H1 (cell line): ENCODE results near the gene TSPAN33. TPM values are rescaled to one million over a fixed set of nuclear protein-coding genes. Genes with fewer than 3 reads are reported as not detected.

ENCODE experiments used
- CTCF ChIA-PET: fragments of 300-600 bp; sonication (Branson Sonifier 250); formaldehyde crosslinking; loops from one replicate; lab custom pipeline; 2021; ENCODE audit not compliant: partially characterized antibody; lab: Charles Lee
- POLR2A ChIA-PET: fragments of 300-600 bp; sonication (Branson Sonifier 250); formaldehyde crosslinking; loops from one replicate; lab custom pipeline; 2021; ENCODE audit warnings: inconsistent platforms; ENCODE audit not compliant: partially characterized antibody; lab: Charles Lee
- DNase-seq, 2 experiments: peaks; one replicate each; pipeline versions ENCODE4 v3.0.0 to v3.0.0-alpha.2; 2010 to 2022; ENCODE audit warnings: low spot score in 2 of 2, low read depth in 1 of 2, mixed read lengths in 1 of 2
- FAIRE-seq: peaks from 2 replicates; lab custom pipeline; 2011; peaks lifted over from hg19 to GRCh38; lab: Jason Lieb, UNC
- H2AFZ ChIP-seq: 2 replicates; pipeline ENCODE4 v1.8.1; 2012; ENCODE audit warnings: low read length, inconsistent platforms
- H2AK5ac ChIP-seq: 2 replicates; pipeline ENCODE4 v1.6.1; 2013; ENCODE audit warnings: low read depth, low read length
- H2BK120ac ChIP-seq: replicated peaks from 2 replicates; pipeline ENCODE3; 2013; ENCODE audit warnings: low read depth, low read length, inconsistent platforms
- H2BK12ac ChIP-seq: 2 replicates; pipeline ENCODE4 v1.6.1; 2013; ENCODE audit warnings: low read depth, low read length
- H2BK15ac ChIP-seq: 2 replicates; pipeline ENCODE4 v1.6.1; 2013; ENCODE audit warnings: low read length
- H2BK20ac ChIP-seq: 2 replicates; pipeline ENCODE4 v1.6.1; 2013; ENCODE audit warnings: low read length
- H2BK5ac ChIP-seq: 2 replicates; pipeline ENCODE4 v1.6.1; 2013; ENCODE audit warnings: low read depth, low read length
- H3K14ac ChIP-seq: 2 replicates; pipeline ENCODE4 v1.6.1; 2013; ENCODE audit warnings: inconsistent platforms; ENCODE audit not compliant: insufficient read length
- H3K18ac ChIP-seq: 2 replicates; pipeline ENCODE4 v1.6.1; 2013; ENCODE audit warnings: low read length; ENCODE audit errors: extremely low read depth
- H3K23ac ChIP-seq: 2 replicates; pipeline ENCODE4 v1.6.1; 2013; ENCODE audit warnings: inconsistent platforms; ENCODE audit not compliant: insufficient read length
- H3K23me2 ChIP-seq: 2 replicates; pipeline ENCODE4 v1.6.1; 2013; ENCODE audit warnings: low read depth, low read length
- H3K27ac ChIP-seq: 2 replicates; pipeline ENCODE4 v1.6.1; 2011; ENCODE audit warnings: low read depth, low read length, inconsistent platforms
- H3K27me3 ChIP-seq, 4 experiments: replicated peaks in 1 of 4; 1 replicate in 1 of 4; 2 replicates in 3 of 4; pipeline versions ENCODE4 v1.6.1 to v1.8.1; 2011 to 2013; ENCODE audit warnings: low read length in 3 of 4, mild to moderate bottlenecking in 3 of 4, inconsistent platforms in 2 of 4, mixed read lengths in 2 of 4, moderate library complexity in 1 of 4; ENCODE audit not compliant: control insufficient read depth in 3 of 4, insufficient read depth in 3 of 4; ENCODE audit errors: extremely low read depth in 1 of 4
- H3K36me3 ChIP-seq, 4 experiments: 2 replicates each; pipeline versions ENCODE4 v1.6.1 to v1.8.1; 2011 to 2013; ENCODE audit warnings: mild to moderate bottlenecking in 4 of 4, low read length in 3 of 4, moderate library complexity in 2 of 4, control low read depth in 1 of 4, inconsistent platforms in 1 of 4; ENCODE audit not compliant: insufficient read depth in 4 of 4, control insufficient read depth in 2 of 4
- H3K4ac ChIP-seq: replicated peaks from 2 replicates; pipeline ENCODE3; 2013; ENCODE audit warnings: low read length, low read depth, mixed read lengths, inconsistent platforms; ENCODE audit not compliant: insufficient read length
- H3K4me1 ChIP-seq, 4 experiments: replicated peaks in 1 of 4; 1 replicate in 1 of 4; 2 replicates in 3 of 4; pipeline versions ENCODE4 v1.6.1 to v1.8.1; 2011 to 2013; ENCODE audit warnings: low read length in 3 of 4, inconsistent platforms in 2 of 4, mixed read lengths in 1 of 4; ENCODE audit not compliant: insufficient read depth in 4 of 4, control insufficient read depth in 3 of 4
- H3K4me2 ChIP-seq, 2 experiments: 2 replicates each; pipeline versions ENCODE4 v1.6.1 to v1.8.1; 2011 to 2013; ENCODE audit warnings: low read depth in 2 of 2, low read length in 2 of 2, control low read depth in 1 of 2, inconsistent platforms in 1 of 2, mild to moderate bottlenecking in 1 of 2; ENCODE audit not compliant: insufficient read depth in 1 of 2
- H3K4me3 ChIP-seq, 4 experiments: fragments of 200-600, 300-600 bp in 1 of 4; sonication (generic), shearing (Covaris generic), sonication (Bioruptor Twin) in 1 of 4; 2 replicates each; pipeline versions ENCODE4 v1.5.1 to v1.8.1; 2011 to 2016; ENCODE audit warnings: low read length in 4 of 4, low read depth in 3 of 4, control low read depth in 2 of 4, inconsistent platforms in 2 of 4, mild to moderate bottlenecking in 2 of 4, mixed read lengths in 1 of 4, moderate library complexity in 1 of 4; ENCODE audit not compliant: insufficient read depth in 2 of 4; ENCODE audit errors: extremely low read depth in 1 of 4
- H3K56ac ChIP-seq: replicated peaks from 2 replicates; pipeline ENCODE3; 2013; ENCODE audit warnings: low read depth, mild to moderate bottlenecking, mixed read lengths, low read length, inconsistent platforms; ENCODE audit not compliant: insufficient read length
- H3K79me1 ChIP-seq: 2 replicates; pipeline ENCODE4 v1.6.1; 2013; ENCODE audit warnings: low read depth, low read length, control low read depth
- H3K79me2 ChIP-seq, 2 experiments: 2 replicates each; pipeline versions ENCODE4 v1.6.1 to v1.8.1; 2012 to 2013; ENCODE audit warnings: low read length in 2 of 2, mild to moderate bottlenecking in 2 of 2, inconsistent platforms in 1 of 2; ENCODE audit not compliant: insufficient read depth in 2 of 2, control insufficient read depth in 1 of 2
- H3K9ac ChIP-seq, 4 experiments: replicated peaks in 1 of 4; 1 replicate in 1 of 4; 2 replicates in 3 of 4; pipeline versions ENCODE4 v1.6.1 to v1.8.1; 2011 to 2013; ENCODE audit warnings: low read depth in 3 of 4, low read length in 3 of 4, control low read depth in 2 of 4, mild to moderate bottlenecking in 2 of 4, moderate library complexity in 2 of 4, inconsistent platforms in 1 of 4; ENCODE audit errors: extremely low read depth in 1 of 4
- H3K9me3 ChIP-seq, 2 experiments: 2 replicates each; pipeline versions ENCODE4 v1.6.1 to v1.8.1; 2012 to 2013; ENCODE audit warnings: mild to moderate bottlenecking in 2 of 2, moderate library complexity in 2 of 2, control low read depth in 1 of 2, inconsistent platforms in 1 of 2, low read depth in 1 of 2, low read length in 1 of 2, mixed read lengths in 1 of 2; ENCODE audit not compliant: insufficient read depth in 2 of 2
- H4K20me1 ChIP-seq, 2 experiments: replicated peaks in 1 of 2; 2 replicates each; pipeline versions ENCODE3 to v1.8.1; 2011 to 2013; ENCODE audit warnings: inconsistent platforms in 2 of 2, low read length in 2 of 2, mild to moderate bottlenecking in 1 of 2; ENCODE audit not compliant: insufficient read depth in 2 of 2, control insufficient read depth in 1 of 2
- H4K5ac ChIP-seq: 2 replicates; pipeline ENCODE4 v1.6.1; 2013; ENCODE audit warnings: low read length, low read depth, mixed read lengths, inconsistent platforms; ENCODE audit not compliant: insufficient read length
- H4K8ac ChIP-seq: 2 replicates; pipeline ENCODE4 v1.8.0; 2013; ENCODE audit warnings: mild to moderate bottlenecking, moderate library complexity, low read length, inconsistent platforms; ENCODE audit not compliant: insufficient read depth; ENCODE audit errors: extremely low read depth
- H4K91ac ChIP-seq: replicated peaks from 2 replicates; pipeline ENCODE3; 2013; ENCODE audit warnings: low read length, mixed read lengths, inconsistent platforms; ENCODE audit not compliant: insufficient read length
- BACH1 ChIP-seq: IDR thresholded peaks from 2 replicates; pipeline ENCODE4 v1.6.1; 2012; ENCODE audit warnings: low read length, improper control_type of control experiment
- CEBPB ChIP-seq: IDR thresholded peaks from 2 replicates; pipeline ENCODE4 v1.6.1; 2012; ENCODE audit warnings: low read depth, low read length
- CHD2 ChIP-seq: IDR thresholded peaks from 2 replicates; pipeline ENCODE4 v1.6.1; 2012; ENCODE audit warnings: low read length, improper control_type of control experiment
- HDAC6 ChIP-seq: IDR thresholded peaks from one replicate; pipeline ENCODE4 v1.7.1; 2012; ENCODE audit warnings: low read depth, mild to moderate bottlenecking, inconsistent platforms, low read length, moderate library complexity
- PHF8 ChIP-seq: fragments of 200-600 bp; sonication (generic); conservative IDR thresholded peaks from 2 replicates; pipeline ENCODE4 v1.7.1; 2012; ENCODE audit warnings: low read depth, mild to moderate bottlenecking, inconsistent platforms, low read length, moderate library complexity
- POU5F1 ChIP-seq: IDR thresholded peaks from 2 replicates; pipeline ENCODE4 v1.6.1; 2011; ENCODE audit warnings: low read depth, mild to moderate bottlenecking, low read length, moderate library complexity
- RBBP5 ChIP-seq: IDR thresholded peaks from 2 replicates; pipeline ENCODE4 v1.7.1; 2012; ENCODE audit warnings: low read depth, mild to moderate bottlenecking, inconsistent platforms, low read length, moderate library complexity, borderline replicate concordance
- RXRA ChIP-seq: IDR thresholded peaks from 2 replicates; pipeline ENCODE4 v1.6.1; 2011; ENCODE audit warnings: low read depth, mild to moderate bottlenecking, low read length, moderate library complexity; ENCODE audit not compliant: insufficient read depth
- SP4 ChIP-seq: IDR thresholded peaks from 2 replicates; pipeline ENCODE4 v1.6.1; 2012; ENCODE audit warnings: low read length, inconsistent platforms
- TBP ChIP-seq: IDR thresholded peaks from 2 replicates; pipeline ENCODE4 v1.6.1; 2011; ENCODE audit warnings: low read depth, low read length, improper control_type of control experiment
- TEAD4 ChIP-seq: IDR thresholded peaks from 2 replicates; pipeline ENCODE4 v1.6.1; 2012; ENCODE audit warnings: low read depth, low read length, inconsistent platforms, mixed read lengths
- USF2 ChIP-seq: IDR thresholded peaks from 2 replicates; pipeline ENCODE4 v1.6.1; 2011; ENCODE audit warnings: low read length, improper control_type of control experiment
- WGBS, 2 experiments: shearing (Covaris generic) in 1 of 2; methylation state at CpG; one replicate each; pipeline versions ENCODE4 v1.1.6 to v1.1.7; 2013 to 2015; ENCODE audit warnings: low lambda C conversion rate in 2 of 2, mixed read lengths in 2 of 2, inconsistent platforms in 1 of 2, low coverage in 1 of 2, missing lambda C conversion rate in 1 of 2; ENCODE audit not compliant: insufficient replicate concordance in 2 of 2, insufficient coverage in 1 of 2, insufficient read length in 1 of 2; ENCODE audit errors: extremely low coverage in 1 of 2, missing lambda C conversion rate in 1 of 2; 5-methylcytosine and 5-hydroxymethylcytosine counted together
- polyA plus RNA-seq, 7 experiments: library from polyadenylated mRNA; depleted of rRNA in 3 of 7; stranded (reverse) in 5 of 7; unstranded in 2 of 7; fragments of >200 nt in 5 of 7; fragments of 200-250 nt in 2 of 7; gene quantifications; 1 replicate in 5 of 7; 2 replicates in 1 of 7; 4 replicates in 1 of 7; pipeline versions ENCODE4 v1.2.1 to v1.2.3, GENCODE V29; 2011 to 2013; ENCODE audit warnings: missing spikeins in 2 of 7, mixed read lengths in 2 of 7
- total RNA-seq: library from RNA; stranded (reverse); fragmentation: NEBNext Ultra II Directional; extraction: Animal tissue kit (Norgen Biotek cat#: 25700); gene quantifications from 2 replicates; pipeline ENCODE4 v1.2.1, GENCODE V29; 2021

The TSPAN33 gene
- total and polyA plus RNA-seq, 2 of the 8 experiments (the other 6 are each of a cell fraction or from before 2014, with no cell fraction given), result 42.8 to 47.1 TPM

DNA sequence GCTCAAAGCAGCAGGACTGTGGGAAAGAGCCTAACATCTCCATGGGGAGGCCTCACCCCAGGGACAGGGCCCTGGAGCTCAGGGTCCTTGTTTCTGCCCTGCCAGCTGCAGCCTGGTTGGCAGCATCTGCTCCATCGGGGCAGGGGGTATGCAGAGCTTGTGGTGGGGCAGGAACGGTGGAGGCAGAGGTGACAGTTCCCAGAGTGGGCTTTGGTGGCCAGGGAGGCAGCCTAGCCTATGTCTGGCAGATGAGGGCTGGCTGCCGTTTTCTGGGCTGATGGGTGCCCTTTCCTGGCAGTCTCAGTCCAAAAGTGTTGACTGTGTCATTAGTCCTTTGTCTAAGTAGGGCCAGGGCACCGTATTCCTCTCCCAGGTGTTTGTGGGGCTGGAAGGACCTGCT lies 68.1 kb downstream of the TSPAN33 start:
- CTCF ChIA-PET, result interaction anchor here (1.0 to 10.6 kb wide), 10 partner anchors 9 to 309 kb away, joined by 3 to 258 read pairs (median 6); partner anchors contain the start of gene SMO
- Histone ChIP-seq H3K9me3 (peaks cover 3 to 16% of the 10 kb centered on the region in 2 experiments; a peak in 2 of 4 replicates), H4K91ac (no peak overlapping the region), H3K9ac (no peak overlapping the region), H2AFZ (no peak overlapping the region), H2BK15ac (no peak overlapping the region), H2BK5ac (no peak overlapping the region), H4K20me1 (peaks cover 0 to 5% of the 10 kb centered on the region in 2 experiments), H3K23ac (no peak overlapping the region), H3K23me2 (no peaks in the 10 kb centered on the region), H3K36me3 (peaks cover 11 to 28% (median 26%) of the 10 kb centered on the region in 4 experiments), H4K8ac (no peak overlapping the region), H3K27ac (no peak overlapping the region), H2AK5ac (no peak overlapping the region), H2BK120ac (no peak overlapping the region), H3K4ac (no peak overlapping the region), H4K5ac (no peak overlapping the region), H3K4me1 (no peaks in the 10 kb centered on the region), H3K18ac (no peak overlapping the region), H3K14ac (no peak overlapping the region), H2BK12ac (no peak overlapping the region), H3K79me1 (no peaks in the 10 kb centered on the region), H3K79me2 (no peaks in the 10 kb centered on the region), H3K4me3 (no peak overlapping the region), H3K56ac (no peak overlapping the region), H2BK20ac (no peak overlapping the region), H3K27me3 (no peaks in the 10 kb centered on the region), H3K4me2 (no peak overlapping the region)
- FAIRE-seq (no peak), DNase-seq (no peak)
- POLR2A ChIA-PET, result interaction anchor here (1.4 to 1.9 kb wide), 2 partner anchors 43 to 47 kb away, joined by 4 to 12 read pairs; no protein-coding TSS in a partner anchor
- no peak for TF ChIP-seq CHD2
- TF ChIP-seq POU5F1, result no peak
- TF ChIP-seq RXRA, result no peak
- no peak for TF ChIP-seq HDAC6
- TF ChIP-seq BACH1, result no peak
- no peak for TF ChIP-seq PHF8
- no peak for TF ChIP-seq CEBPB
- TF ChIP-seq USF2, result no peak
- no peak for TF ChIP-seq TEAD4
- TF ChIP-seq SP4, result no peak
- no peak for TF ChIP-seq RBBP5
- TF ChIP-seq TBP, result no peak
- WGBS, 2 experiments, result 79% methylated on average over 4 of the region's 4 CpGs; no CpG with 5 or more reads in 1 of the 2 experiments
